ENCODE data around the gene MLLT10.

MLLT10 gene

DNA sequence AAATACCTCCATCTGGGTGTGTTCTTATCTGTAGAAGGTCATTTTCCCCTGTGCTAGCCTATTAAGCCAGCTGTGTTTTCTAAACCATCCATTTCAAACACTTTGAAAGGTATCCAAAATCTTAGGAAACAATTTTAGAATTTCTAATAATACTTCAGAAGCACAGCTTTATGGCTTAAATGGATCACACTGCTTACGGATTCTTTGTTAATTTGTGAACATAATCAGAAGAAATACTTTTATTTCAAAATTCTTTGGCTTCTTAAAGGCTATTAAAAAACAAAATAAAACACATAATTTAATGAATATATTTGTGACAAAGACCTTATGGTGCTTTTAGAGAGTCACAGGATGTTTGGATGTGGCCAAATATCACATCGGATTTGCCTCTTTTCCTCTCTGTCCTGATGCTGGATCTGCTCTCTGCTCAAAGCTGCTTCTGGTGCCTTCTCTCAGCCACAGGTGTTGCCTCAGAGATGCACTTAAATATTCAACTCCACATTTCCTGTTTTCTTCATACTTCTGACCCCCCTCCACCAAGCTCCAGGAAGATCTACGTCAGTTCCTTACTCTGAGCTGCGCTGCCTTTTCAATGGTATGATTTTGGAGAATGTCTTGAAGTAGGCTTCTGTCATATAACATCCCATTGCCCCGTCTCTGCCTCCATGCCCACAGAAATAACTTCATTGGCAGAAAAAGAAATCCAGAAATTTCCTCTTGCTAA, 230.6 kb downstream of the MLLT10 start:
- DNase-seq (ENCODE audit: insufficient read length, low spot score) (no peak), FAIRE-seq (no peak)
- TF ChIP-seq, protein P1, sequence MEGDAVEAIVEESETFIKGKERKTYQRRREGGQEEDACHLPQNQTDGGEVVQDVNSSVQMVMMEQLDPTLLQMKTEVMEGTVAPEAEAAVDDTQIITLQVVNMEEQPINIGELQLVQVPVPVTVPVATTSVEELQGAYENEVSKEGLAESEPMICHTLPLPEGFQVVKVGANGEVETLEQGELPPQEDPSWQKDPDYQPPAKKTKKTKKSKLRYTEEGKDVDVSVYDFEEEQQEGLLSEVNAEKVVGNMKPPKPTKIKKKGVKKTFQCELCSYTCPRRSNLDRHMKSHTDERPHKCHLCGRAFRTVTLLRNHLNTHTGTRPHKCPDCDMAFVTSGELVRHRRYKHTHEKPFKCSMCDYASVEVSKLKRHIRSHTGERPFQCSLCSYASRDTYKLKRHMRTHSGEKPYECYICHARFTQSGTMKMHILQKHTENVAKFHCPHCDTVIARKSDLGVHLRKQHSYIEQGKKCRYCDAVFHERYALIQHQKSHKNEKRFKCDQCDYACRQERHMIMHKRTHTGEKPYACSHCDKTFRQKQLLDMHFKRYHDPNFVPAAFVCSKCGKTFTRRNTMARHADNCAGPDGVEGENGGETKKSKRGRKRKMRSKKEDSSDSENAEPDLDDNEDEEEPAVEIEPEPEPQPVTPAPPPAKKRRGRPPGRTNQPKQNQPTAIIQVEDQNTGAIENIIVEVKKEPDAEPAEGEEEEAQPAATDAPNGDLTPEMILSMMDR (IDR thresholded peaks at IDR 0.05; ENCODE audit: insufficient read depth, missing control alignments), result no peak

GRCh38 chr10:21769041-21769440, 235.0 kb downstream of the MLLT10 start:
- FAIRE-seq (no peak), DNase-seq (ENCODE audit: insufficient read length, low spot score) (no peak)
- TF ChIP-seq, protein P1 (IDR thresholded peaks at IDR 0.05; ENCODE audit: insufficient read depth, missing control alignments), result no peak

- FAIRE-seq (no peak), DNase-seq (ENCODE audit: insufficient read length, low spot score) (no peak)
- TF ChIP-seq, protein P1 (IDR thresholded peaks at IDR 0.05; ENCODE audit: insufficient read depth, missing control alignments), result no peak
Measured at GRCh38 chr10:21771219-21771618, 237.2 kb downstream of the MLLT10 start.

GRCh38 chr10:21776883-21777282, 242.9 kb downstream of the MLLT10 start:
- TF ChIP-seq, protein P1 (IDR thresholded peaks at IDR 0.05; ENCODE audit: insufficient read depth, missing control alignments), result no peak
- no peak for DNase-seq (ENCODE audit: insufficient read length, low spot score)
- FAIRE-seq, result no peak

DNA sequence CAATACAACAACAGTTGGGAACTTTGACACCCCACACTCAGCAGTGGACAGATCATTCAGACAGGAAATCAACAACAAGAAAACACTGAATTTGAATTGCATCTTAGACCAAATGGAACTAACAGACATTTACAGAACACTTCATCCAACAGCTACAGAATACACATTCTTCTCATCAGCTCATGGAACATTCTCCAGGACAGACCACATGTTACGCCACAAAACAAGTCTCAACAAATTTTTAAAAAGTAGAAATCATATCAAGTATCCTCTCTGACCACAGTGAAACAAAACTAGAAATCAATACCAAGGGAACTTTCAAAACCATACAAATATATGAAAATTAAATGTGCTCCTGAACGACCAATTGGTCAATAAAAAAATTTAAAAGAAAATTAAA, 257.2 kb downstream of the MLLT10 start:
- DNase-seq (ENCODE audit: insufficient read length, low spot score), result no peak
- TF ChIP-seq, protein P1 (IDR thresholded peaks at IDR 0.05; ENCODE audit: insufficient read depth, missing control alignments), result no peak
- FAIRE-seq, result no peak

All from D721Med (cell line).